HG03521 (cell line): ENCODE results near the gene GLCE.
"Not testable (repeated sequence)": the region's sequence is repeated elsewhere in the genome, so short reads cannot be mapped to it uniquely, and the experiment has no call there.

Experiments
- ATAC-seq: cut with Tn5 transposase; IDR thresholded peaks from one replicate; pipeline ENCODE4 v1.9.1; 2021; ENCODE audit warnings: mild to moderate bottlenecking, moderate library complexity; ENCODE audit not compliant: unreplicated experiment

Gene GLCE

DNA sequence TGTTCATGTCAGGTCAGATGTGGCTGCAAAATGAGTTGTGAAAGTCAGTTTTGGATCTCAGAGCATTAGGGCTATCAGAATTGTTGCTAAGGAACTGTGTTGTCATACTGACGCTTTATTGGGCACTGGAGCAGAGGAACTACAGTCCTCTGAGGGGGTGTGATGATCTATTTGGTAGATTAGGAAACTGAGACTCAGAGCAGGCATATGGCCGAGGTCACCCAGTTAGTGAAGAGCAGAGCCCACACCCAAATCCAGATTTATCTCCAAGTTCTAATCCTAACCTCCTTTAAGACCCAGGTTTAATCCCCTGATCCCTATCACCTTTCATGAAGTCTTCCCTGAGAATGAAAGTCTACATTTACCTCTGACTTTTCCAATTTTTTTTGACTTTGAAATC lies 25.6 kb upstream of the GLCE start:
- ATAC-seq = no peak

GRCh38 chr15:69135499-69135898 lies 24.9 kb upstream of the GLCE start:
- ATAC-seq = no peak

- ATAC-seq = no peak
These were observed 21.5 kb upstream of the GLCE start for GRCh38 chr15:69138963-69139362.

DNA sequence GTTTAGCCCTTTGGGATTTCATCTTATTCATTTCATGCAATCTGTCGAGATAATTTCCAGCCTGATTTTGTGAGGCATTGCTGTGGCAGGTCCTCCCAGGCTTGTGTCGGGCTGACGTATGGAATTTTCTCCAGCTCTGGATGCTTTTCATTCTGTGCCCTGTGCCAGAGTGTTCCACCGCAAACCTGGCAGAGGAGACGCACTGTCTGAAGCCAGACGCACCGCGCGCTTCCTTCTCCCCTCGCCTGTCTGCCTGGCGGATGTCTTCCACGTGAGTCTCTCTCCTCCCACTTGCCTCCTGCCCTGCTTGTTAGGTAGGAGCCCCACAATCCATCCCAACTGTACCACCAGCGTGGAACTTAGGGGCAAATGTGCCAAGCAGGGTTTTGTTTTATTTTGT lies 20.1 kb upstream of the GLCE start:
- ATAC-seq = no peak

DNA sequence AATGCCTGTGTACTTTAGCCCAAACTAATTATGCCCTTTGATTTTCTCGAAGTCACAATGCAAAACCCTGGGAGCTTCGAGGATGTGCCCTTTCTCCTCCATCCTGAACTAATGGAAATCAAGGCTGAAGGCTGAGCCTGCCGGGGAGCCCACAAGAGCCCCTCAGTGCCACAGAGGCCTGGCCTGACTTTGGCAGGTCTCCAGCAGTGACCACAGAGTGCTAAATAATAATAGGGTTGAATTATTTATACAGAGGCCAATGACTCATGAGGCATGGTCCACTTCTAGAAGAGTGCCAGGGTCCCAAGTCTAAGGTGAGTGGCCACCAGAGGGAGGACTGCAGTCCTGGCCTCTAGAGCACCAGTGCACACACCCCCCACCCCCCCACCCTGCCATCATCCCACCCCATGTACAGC lies 19.1 kb upstream of the GLCE start:
- ATAC-seq = no peak

DNA sequence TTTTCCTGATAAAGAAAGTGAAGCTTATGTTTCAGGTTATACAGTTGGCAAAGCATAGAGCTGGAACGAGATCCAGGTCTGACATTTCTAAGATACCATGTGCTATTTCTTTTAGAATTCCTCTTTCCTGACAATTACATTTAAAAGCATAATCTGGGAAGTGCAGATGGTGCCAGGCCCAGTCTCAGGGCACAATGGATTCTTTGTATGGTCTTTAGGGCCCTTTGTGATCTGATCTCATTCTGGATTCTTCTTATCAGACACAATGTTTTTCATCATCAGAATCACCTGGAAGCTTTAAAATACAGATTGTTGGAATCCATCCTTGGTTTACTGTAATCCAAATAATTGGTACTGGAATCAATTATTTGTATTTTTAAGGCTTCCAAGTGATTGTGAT lies 18.6 kb upstream of the GLCE start:
- ATAC-seq = no peak

GRCh38 chr15:69143756-69144436 lies 16.5 kb upstream of the GLCE start:
- no peak for ATAC-seq

DNA sequence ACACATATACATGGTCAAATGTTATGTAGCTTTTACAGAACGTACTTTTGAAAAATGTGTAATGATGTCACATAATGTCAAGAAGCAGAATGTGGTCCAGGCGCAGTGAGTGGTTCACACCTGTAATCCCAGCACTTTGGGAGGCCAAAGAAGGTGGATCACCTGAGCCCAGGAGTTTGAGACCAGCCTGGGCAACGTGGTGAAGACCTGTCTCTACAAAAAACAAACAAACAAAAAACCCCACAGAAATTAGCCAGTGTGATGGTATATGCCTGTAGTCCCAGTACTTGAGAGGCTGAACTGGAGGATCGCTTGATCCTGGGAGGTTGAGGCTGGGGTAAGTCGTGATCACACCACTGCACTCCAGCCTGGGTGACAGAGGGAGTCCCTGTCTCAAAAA lies 15.9 kb upstream of the GLCE start:
- no peak for ATAC-seq

DNA sequence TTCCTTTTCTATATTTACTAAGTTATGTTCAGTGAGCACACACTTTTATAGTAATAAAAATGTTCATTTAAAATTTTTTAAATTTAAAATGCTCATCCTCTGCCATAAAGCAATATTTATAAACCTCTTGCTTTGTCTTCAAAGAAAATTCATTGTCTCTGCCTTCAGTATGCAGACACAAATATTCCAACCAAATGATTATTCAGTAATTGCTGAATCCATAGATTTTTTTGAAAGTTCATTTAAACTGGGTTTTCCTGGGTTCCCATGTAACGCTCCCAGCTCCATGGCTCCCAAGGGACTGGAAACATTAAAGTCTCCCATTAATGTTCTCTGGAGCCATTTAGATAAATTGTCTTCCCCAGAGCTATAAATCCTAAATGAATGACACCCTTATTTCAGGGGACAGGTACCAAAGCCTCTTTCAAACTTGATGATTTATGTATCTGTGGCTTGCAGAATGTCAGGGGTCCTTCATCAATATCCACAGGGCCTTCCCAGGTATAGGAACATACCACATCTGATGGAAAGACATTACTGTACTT lies 15.2 kb upstream of the GLCE start:
- no peak for ATAC-seq

DNA sequence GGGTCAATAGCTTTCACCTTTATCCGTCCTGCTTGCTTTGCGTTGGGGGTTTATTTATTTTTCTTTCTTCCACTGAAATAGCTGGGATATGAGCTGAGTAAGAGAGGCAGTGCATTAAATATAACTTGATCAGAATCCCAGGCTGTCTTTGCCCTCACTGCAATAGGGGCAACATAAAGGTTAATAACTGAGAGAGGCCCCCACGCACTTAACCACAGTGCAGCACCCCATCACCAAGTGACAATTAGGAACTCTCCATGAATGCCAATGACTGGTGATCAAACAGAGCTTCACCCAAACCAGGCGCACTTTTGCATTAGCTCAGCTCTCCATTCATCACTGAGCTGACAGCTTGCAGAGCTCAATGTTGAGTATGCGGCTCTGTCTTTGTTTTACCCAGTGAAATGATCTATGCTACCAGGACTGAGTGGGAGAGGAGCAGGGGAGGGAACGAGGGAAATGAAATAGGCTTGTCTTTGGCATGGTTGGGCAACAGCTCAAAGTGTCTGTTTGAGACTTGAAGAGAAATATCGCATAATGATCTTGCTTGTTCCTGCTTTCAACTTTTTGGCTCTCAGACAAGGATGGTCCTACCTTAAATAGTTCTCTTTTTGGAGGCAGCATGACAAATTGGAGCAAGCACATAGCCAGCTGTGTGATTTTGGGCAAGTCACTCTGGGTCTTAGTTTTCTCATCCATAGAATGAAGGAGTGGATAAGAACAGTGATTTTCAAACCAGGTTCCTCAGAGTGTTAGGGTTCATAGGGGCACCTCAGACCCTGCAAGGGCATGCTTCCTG lies 14.5 kb upstream of the GLCE start:
- ATAC-seq = no peak

DNA sequence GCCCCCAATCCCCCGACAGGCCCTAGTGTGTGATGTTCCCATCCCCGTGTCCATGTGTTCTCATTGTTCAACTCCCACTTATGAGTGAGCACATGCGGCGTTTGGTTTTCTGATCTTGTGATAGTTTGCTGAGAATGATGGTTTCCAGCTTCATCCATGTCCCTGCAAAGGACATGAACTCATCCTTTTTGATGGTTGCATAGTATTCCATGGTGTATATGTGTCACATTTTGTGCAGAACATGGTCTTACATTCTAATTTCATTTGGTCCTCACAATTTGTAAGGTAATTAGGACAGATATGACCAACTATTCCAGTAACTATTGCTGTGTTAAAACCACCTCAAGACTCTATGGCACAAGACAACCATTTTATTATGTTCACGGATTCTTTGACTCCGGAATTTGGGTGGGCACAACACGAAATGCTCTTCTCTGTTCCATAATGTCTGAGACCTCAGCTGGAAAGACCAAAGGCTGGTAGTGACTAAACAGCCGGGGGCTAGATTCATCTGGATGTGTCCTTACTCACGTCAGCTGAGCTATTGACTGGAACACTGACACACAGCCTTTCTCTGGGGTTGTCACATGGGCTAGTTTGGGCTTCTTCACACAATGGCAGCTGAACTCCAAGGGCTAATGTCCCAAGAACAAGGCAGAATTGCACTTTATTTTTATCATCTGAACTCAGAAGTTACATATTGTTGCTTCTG lies 13.6 kb upstream of the GLCE start:
- ATAC-seq = no peak

DNA sequence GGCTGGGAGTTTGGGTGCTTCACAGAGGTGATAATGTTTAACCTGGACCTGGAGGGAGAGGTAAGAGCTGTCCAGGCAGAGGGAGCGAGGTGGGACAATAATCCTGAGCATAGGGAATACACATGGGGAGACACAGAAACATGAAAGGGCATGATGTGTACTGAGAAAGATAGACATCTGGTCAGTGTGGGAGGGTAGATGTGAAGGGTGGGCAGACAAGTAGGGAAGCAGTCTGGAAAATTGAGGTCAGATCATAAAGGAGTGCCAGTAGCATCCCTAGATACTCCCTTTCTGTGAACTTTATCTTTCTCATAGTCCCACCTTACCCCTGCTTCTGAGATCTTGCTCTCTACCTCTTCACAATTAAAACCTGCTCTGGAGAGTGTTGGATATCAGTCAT lies 12.0 kb upstream of the GLCE start:
- no peak for ATAC-seq

- ATAC-seq = no peak
These were observed 11.3 kb upstream of the GLCE start for GRCh38 chr15:69149163-69149562.

DNA sequence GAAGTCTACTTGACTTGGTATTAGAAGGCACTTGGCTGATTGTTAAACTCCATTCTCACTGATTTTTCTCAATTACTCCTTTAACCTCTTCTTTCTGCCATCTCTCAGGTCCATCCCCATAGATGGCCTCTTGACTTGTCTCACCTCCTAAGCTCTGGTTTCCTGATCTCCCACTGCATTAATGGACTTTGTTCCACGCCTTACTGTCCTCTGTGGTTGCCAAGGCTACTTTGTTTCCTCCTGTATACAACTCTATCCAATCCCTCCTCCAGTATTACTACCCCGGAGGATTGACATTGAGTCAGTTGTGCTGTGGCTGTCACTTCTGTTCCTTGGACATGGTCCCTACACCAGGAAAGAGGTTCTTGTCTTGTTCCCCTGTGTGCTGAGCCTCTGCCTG lies 10.6 kb upstream of the GLCE start:
- ATAC-seq = no peak

DNA sequence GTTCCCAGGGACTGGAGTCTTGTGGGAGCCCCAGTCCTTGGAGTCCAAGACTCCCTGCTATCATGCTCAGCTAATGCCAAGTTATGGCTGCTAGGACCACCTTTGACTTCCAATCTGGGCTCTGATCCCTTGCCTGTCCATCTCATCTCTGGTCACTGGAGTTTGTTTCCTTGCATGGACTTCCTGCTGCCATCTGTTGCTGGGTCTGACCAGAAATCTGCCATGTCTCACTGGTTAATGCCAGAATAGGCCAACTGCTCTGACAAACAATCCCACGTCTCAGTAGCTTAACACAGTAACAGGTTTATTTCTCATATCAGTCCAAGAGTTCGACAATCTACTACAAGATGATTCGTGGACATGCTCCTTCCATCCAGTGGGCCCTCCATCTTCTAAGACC lies 10.1 kb upstream of the GLCE start:
- no peak for ATAC-seq

DNA sequence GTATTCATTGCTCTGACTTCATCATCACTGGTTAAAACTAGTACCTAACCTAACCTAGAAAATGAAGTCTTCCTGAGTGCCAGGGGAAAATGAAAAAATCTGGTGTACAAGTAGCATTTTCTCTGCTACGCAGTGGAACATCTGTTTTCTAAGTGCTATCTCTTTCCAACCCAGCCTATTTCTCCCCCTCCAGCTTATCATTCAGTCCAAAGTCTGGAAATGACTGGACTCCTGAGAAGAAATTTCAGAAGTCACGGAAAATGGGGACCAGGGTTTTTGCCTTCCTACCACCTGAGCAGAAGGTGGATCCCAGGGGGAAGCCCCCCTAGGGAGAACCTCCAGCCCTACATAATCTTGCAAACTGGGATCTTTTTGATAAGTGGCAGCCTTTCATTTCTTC lies 9.6 kb upstream of the GLCE start:
- no peak for ATAC-seq

DNA sequence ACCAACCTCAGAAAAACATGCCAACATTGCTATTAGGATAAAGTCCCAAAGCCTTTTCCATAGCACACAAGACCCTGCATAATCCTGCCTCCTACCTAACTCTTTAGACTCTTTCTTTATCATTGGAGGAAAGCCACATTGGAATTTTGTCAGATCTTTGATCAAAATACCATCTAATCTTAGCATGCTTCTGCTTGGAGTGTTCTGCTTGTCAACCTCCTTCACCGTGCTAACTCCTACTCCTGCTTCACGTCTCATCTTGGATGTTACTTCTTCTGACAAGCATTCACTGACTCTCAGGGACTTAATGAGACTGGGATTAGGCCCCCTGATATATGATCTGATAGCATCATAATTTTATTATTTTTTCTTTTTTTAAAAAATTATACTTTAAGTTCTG lies 7.4 kb upstream of the GLCE start:
- ATAC-seq = no peak

GRCh38 chr15:69153587-69153986 lies 6.8 kb upstream of the GLCE start:
- ATAC-seq = not testable (repeated sequence)

DNA sequence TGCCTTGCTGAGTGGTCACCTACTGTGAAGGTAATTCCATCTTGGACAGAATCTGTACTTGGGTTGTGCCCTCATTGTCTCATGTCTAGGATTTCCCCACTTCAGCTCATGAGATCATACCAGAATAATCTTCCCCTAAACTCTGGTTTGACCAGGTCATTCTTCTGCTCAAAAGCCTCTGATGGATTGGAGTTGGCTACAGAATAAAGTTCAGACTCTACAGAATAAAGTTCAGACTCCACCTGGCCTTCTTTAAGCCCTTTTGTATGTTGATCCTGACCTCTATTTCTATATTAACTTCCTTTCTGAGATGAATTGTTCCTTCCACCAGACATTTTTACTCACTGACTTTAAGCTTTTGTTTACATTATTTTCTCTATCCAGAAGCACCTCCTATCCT lies 6.4 kb upstream of the GLCE start:
- no peak for ATAC-seq

DNA sequence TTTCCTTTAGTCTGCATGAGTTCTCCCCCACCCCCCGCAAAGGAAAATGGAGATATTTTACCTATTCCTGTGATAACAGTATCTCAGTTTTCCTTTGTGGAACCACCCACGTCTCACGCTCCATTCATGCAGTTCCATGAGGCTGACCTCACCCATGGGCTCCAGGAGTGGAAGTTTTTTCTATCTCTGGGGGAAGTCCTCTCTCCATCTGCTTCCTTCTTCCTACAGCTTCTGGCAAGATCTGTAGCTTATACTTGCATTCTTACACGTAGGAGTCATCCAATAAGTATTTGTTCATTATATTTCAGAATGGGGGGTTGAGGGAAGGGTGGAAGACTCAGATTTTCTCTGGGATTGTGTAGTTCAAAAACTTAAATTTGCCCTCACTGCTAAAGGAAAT lies 5.8 kb upstream of the GLCE start:
- no peak for ATAC-seq

GRCh38 chr15:69156736-69157381 lies 3.6 kb upstream of the GLCE start:
- no peak for ATAC-seq
